Measurements from ENCODE around the gene TMEM30B.

TMEM30B gene

DNA sequence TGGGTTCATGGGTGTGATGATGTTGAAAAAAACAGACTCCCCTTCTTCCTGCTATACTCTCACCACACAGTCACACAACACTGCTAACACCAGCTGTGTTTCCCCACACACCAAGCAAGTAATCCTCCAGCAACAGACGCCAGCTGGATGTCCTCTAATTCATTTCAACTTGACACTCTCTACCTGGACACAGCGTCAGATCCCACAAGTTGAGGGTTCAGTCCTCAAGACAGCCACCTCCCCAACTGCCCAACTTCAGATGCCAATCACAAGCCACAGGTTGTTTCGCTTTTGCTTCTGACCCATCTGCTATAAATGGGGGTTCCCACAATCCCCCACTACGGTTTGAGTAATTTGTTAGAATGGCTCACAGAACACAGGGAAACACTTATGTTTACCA, 49.3 kb downstream of the TMEM30B start:
- peak; percentile 49 to 85 for DNase-seq

- DNase-seq = no peak
Measured at GRCh38 chr14:61229981-61230380, 51.2 kb downstream of the TMEM30B start.

DNA sequence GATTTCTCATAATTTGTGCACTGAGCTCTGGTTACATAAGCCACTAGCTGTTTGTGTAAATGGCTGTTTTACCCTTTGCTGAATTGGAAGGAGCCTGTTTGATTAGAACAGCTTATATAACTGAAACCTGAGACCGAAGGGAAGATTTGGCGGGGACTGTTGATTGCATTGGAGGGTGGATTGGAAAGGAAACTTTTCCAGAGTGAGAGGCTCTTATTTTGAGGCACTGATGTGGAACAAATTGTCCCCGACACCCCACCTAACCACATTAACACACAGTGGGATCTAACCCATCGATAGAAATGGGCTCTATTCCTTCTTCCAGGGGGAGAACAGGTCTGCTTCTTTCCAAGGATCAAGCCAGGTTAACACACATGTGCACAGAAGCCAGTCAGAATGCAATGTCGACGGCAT, 51.7 kb downstream of the TMEM30B start:
- peak; percentile 80 to 94 for DNase-seq

DNA sequence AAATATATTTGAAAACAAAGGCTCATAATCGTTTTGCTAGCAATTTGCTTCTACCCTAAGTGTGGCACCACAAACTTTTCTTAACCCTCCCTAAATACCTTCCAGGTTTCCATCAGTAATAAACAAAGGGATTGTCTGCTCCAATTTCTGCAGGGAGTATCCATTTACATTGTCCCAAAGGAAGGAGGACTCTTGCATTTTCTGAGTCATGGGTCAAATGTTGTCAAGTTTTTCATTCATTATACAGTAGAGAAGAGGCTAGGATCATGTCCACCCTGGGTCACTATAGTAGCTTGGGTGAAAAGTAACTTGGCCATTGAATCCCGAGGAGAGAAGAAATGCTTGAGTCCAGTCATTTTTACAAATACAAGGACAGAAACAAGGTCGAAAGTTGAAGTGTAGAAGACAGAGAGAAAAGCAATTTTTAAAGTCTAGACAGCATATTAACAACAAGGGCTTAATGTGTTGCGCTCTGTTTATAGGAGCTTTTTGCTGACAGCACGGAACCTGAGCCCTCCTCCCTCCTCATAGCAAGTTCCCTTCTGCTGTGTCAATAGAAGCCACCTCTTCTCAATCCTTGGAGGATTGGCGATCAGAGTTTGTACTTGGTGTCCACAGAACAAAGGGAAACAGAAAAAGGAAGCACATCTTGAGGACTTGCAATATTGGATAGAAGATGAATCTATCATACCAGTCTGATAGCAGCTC, 53.1 kb downstream of the TMEM30B start:
- DNase-seq = no peak

Data from NCI-H524 (cell line).